NCI-H510A (cell line): ENCODE data around the gene DNAH3.
"Not testable (repeated sequence)": the region's sequence is repeated elsewhere in the genome, so short reads cannot be mapped to it uniquely, and the experiment has no call there.

Experiments used
- DNase-seq: peaks from one replicate; lab custom pipeline; 2025; lab: John Stamatoyannopoulos, UW

DNAH3 gene

GRCh38 chr16:20997147-20997546 is 153.5 kb downstream of the DNAH3 start:
- DNase-seq = no peak

DNA sequence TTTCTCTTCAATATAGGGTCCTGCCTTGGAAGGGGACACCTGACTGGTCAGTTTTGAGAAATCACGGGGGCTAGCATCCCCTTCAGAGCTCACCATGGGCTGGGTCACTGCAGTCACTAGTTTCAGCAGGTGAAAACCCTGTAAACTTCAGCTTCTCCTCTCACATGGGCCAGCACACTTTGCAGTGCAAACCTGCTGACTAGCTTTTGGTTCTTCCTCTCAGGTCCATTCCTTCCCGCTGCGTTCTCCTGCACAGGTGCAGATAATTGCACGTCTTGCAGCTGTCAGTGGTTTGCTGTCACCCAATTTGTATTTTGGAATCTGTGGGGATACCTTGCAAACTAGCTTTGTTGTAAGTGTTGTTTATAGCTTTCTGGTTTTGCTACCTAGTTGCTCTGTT is 154.9 kb downstream of the DNAH3 start:
- no peak for DNase-seq

- DNase-seq = not testable (repeated sequence)
Measured at GRCh38 chr16:20989496-20990070, 161.1 kb downstream of the DNAH3 start.

- DNase-seq = no peak
Measured at GRCh38 chr16:20987049-20987448, 163.6 kb downstream of the DNAH3 start.

- DNase-seq = no peak
Measured at GRCh38 chr16:20984019-20984418, 166.6 kb downstream of the DNAH3 start.

DNA sequence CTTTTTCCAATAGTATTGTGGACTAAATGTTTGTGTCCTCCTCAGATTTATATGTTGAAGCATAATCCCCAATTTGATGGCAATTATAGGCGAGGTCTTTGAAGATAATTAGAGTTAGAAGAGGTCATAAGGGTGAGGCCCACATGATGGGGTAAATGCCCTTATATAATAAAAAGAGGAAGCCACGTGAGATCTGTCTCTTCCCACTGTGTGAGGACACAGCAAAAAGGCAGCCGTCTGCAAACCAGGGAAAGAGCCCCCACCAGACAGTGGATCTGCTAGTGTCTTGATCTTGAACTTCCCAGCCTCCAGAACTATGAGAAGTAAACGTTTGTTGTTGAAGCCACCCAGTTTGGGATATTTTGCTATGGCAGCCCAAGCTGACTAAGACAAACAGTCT is 174.1 kb downstream of the DNAH3 start:
- no peak for DNase-seq

DNA sequence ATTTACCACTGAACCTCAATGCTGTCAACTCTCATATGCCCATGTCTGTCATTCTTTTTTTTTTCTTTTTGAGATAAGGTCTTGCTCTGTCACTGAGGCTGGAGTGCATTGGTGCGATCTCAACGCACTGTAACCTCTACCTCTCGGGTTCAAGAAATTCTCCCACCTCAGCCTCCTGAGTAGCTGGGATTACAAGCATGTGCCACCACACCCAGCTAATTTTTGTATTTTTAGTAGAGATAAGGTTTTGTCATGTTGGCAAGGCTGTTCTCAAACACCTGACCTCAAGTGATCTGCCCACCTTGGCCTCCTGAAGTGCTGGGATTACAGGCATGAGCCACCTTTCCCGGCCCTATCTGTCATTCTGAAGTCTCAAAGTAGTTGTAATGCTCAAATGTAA is 177.4 kb downstream of the DNAH3 start:
- DNase-seq = not testable (repeated sequence)

DNA sequence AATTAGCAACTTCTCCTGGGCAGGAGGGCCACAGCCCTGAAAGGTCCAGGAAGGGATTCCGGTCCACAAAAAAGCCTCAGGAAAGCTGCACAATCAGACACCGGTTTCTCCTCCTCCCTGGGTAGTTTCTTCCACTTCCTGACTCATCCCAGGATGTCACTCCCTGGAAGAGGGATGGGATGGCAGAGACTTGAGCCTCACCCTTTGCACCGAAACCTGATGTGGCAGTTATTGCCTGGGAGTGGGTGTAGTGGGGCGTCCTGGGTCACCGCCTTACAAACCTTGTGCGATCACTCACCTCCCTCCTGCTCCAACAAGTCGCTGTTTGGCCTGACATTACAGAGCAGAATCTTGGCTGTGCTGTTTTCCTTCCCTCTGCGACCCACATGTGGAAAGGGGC is 179.2 kb downstream of the DNAH3 start:
- no peak for DNase-seq

GRCh38 chr16:20969386-20969785 is 181.3 kb downstream of the DNAH3 start:
- no peak for DNase-seq

DNA sequence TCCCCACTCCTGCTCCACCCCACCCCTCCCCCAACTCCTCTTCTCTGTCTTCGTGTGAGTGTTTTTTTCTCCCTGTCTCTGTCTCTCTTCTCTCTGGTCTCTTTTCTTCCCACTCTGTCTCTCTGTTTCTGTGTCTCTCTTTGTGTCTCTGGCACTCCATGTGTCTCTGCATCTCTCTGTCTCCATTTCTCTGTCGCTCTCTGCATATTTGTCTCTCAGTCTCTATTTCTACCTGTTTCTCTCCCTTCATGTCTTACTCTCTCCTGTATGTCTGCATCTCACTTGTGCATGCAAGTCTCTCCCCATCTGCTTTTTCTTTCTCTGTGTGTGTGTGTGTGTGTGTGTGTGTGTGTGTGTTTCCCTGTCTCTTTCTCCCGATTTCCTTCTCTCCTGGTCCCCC is 181.9 kb downstream of the DNAH3 start:
- no peak for DNase-seq

DNA sequence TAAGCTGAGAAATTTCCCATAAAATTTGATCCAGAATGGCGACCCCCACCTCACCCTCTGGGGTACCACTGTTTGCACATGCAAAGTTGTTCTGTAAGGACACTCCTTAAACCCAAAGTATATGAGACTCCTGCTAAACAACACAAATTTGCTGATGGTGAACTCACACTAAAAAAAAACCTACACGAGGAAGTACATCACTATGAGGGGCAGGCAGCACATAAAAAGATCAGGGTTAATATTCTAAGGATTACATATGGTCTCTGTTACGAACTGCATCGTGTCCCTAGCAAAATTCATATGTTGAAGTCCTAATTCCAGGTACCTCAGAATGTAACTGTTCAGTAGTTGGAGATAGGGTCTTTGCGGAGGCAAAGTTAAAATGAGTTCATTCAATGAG is 189.7 kb downstream of the DNAH3 start:
- no peak for DNase-seq

GRCh38 chr16:20957153-20957552 is 193.5 kb downstream of the DNAH3 start:
- no peak for DNase-seq

- no peak for DNase-seq
Measured at GRCh38 chr16:20956319-20956718, 194.3 kb downstream of the DNAH3 start.

DNA sequence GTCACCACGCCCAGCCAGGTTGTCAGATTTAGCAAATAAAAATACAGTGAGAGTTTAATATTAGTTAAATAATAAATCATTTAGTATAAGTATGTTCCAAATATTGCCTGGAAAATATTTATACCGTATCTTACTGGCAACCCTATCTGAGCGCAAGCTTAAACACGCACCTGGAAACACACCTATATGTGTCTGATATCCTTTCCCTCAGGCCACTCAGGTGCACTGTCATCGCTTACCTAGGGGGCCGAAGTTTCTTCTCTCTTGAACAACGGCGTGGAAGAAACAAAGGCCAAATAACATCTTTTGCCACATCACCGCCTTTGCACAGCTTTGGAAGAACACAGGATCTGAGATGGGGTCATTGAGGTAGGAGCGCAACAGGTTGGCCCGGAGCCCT is 196.1 kb downstream of the DNAH3 start:
- no peak for DNase-seq

DNA sequence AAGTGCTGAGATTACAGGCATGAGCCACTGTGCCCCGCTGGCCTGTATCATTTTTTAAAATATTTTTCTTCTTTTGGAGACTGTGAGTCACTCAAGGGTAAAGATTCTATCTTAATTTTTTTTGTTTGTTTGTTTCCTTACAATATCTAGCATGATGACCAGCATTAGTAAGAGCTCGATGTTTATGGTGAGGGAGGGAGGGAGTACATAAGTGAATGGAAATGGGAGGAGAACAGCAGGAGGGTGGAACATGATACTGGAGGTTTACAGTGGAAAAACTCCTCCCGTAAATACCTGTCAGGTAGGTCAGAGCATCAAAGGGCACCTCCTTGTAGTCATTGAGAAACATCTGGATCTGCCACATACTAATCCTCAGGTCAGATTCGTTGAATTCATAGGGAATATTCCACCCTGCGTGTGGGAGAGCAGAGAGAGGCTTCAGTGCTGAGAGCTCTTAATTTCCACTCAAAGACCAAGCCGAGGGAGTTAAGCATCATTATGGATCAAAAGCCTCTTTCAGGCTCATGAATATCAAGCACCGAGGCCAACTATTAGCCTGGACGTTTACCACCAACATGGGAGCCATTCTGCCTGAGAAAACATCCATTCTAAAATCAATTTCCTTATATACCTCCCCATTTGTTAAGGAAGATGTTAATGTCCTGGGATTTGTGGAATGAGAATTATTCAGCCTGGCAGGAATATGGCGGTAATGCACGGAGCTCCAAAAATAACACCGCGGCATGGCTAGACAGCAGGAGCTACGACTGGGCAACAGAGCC is 198.3 kb downstream of the DNAH3 start:
- peak; percentile 75 for DNase-seq

GRCh38 chr16:20950294-20950693 is 200.4 kb downstream of the DNAH3 start:
- no peak for DNase-seq

DNA sequence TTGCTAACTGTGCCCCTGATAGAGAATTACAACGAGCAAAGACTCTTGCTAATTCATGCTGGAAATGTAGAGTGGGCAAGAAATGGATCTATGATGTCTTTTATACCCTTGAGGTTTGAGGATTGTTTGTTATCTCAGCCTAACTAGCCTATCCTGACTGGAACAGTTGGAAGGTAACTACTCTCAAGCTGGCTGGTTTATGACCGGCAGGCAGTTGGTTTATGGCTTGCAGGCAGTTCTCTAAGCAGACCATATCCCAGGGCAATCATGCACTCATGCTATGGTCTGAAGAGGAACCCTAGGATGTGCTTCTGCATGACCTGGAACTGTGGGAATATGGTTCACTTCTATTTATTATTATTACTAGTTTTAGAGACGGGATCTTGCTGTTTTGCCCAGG is 201.0 kb downstream of the DNAH3 start:
- no peak for DNase-seq

DNA sequence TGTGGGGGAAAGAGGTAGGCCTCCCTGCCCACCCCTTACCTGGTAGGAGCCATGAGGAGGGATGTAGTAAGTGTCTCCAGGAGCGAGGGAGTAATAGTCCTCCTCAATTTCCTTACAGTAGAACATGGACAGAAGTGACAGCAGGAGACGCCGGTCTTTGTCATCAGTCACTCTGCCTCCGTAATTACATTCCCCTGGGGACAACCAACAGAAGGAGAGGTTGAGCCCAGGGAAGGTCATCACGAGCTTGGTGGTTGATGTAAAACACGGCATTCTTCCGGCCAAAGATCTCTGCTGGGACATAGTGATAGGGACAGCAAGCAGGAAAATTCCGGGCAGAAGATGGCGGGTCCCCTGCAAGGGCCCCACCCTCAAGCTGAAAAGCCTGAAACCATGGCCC is 202.2 kb downstream of the DNAH3 start:
- no peak for DNase-seq

GRCh38 chr16:20946015-20946629 is 204.5 kb downstream of the DNAH3 start:
- DNase-seq = no peak

- not testable (repeated sequence) for DNase-seq
Measured at GRCh38 chr16:20945575-20945875, 205.1 kb downstream of the DNAH3 start.

DNA sequence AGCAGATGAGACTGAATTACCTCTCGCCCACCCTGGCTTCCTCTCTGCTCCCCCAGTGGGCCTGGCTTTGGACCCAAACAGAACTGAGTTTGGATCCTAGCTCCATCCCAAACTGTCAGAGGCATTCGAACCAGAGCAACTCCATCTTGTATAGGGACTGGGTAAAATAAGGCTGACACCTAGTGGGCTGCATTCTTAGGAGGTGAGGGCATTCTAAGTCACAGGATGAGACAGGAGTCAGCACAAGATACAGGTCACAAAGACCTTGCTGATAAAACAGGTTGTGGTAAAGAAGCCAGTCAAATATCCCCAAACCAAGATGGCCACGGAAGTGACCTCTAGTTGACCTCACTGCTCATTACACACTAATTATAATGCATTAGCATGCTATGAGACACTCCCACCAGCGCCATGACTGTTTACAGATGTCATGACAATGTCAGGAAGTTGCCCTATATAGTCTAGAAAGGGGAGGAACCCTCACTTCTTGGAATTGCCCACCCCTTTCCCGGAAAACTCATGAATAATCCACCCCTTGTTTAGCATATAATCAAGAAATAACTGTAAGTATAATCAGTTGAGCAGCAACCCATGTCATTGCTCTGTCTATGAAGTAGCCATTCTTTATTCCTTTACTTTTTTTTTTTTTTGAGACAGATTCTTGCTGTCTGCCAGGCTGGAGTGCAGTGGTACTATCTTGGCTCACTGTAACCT is 205.6 kb downstream of the DNAH3 start:
- no peak for DNase-seq

DNA sequence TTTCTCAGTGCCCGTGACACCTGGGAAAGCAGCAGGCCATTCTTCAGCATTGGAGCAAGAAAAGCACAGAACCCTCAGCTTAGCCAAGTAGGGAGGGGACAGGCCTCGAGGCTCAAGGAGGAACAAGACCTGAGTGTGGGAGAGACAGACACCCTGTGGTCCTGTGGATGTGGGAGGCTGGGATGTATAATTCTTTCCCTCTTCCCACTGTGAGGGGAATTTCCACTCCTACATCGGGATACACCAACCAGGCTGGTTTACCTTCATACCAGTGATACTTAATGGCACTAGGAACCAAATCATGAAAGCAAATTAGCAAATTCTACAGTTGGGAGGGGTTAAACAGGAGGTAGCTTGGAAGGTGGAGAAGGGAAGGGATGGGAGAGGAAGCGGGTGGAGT is 208.4 kb downstream of the DNAH3 start:
- DNase-seq = no peak

GRCh38 chr16:20941636-20941926 is 209.1 kb downstream of the DNAH3 start:
- DNase-seq = no peak
